SH-SY5Y (cell line): Measurements from ENCODE around the gene SNX5.

Source experiments
- GATA2 ChIP-seq: IDR thresholded peaks from 2 replicates; pipeline ENCODE4 v1.6.1; 2011; ENCODE audit warnings: mild to moderate bottlenecking, low read depth, low read length
- GATA3 ChIP-seq: IDR thresholded peaks from 2 replicates; pipeline ENCODE4 v1.6.1; 2011; ENCODE audit warnings: low read depth, mild to moderate bottlenecking, low read length, moderate library complexity

GRCh38 chr20:17904027-17904426 lies 64.6 kb downstream of the SNX5 start:
- TF ChIP-seq GATA3 (no peak), GATA2 (no peak)
